CD4-positive, CD25-positive, alpha-beta regulatory T cell (primary cell): ENCODE measurements around the gene SGCD. TPM values are rescaled to one million over a fixed set of nuclear protein-coding genes. Genes with fewer than 3 reads are reported as not detected.
A peak's percentile ranks its signal among the peaks of the same experiment; 100 is the strongest.

Experiments used
- ATAC-seq, 2 donors: fragments of 150-1000 bp; cut with Tn5 transposase; one replicate each; pipeline ENCODE4 v1.10.0; 2021; ENCODE audit warnings: low read depth in 2 of 2, moderate number of reproducible peaks in 2 of 2, moderate library complexity in 1 of 2
- DNase-seq, 3 donors: peaks; one replicate each; pipeline versions ENCODE4 v3.0.0 to v3.0.0-alpha.2; 2012 to 2022; ENCODE audit warnings: mixed read lengths in 1 of 3
- H3K27ac ChIP-seq: one replicate; pipeline ENCODE4 v1.7.0; 2013; ENCODE audit warnings: mild to moderate bottlenecking, low read length; ENCODE audit not compliant: insufficient read depth, poor library complexity, severe bottlenecking
- H3K27me3 ChIP-seq: one replicate; pipeline ENCODE4 v1.7.0; 2013; ENCODE audit warnings: low read length; ENCODE audit not compliant: control insufficient read depth, insufficient read depth
- H3K36me3 ChIP-seq: one replicate; pipeline ENCODE4 v1.7.0; 2013; ENCODE audit warnings: mild to moderate bottlenecking, low read length, moderate library complexity; ENCODE audit not compliant: control insufficient read depth, insufficient read depth
- H3K4me1 ChIP-seq: 2 replicates; pipeline ENCODE4 v1.7.0; 2013; ENCODE audit warnings: mild to moderate bottlenecking, low read length; ENCODE audit not compliant: insufficient read depth, control insufficient read depth, poor library complexity, severe bottlenecking
- H3K4me3 ChIP-seq: one replicate; pipeline ENCODE4 v1.7.0; 2013; ENCODE audit warnings: low read depth, mild to moderate bottlenecking, low read length, moderate library complexity
- H3K9me3 ChIP-seq, 2 experiments: 1 replicate in 1 of 2; 2 replicates in 1 of 2; pipeline ENCODE4 v1.7.0; 2013; ENCODE audit warnings: low read length in 2 of 2, mild to moderate bottlenecking in 1 of 2, moderate library complexity in 1 of 2; ENCODE audit not compliant: control insufficient read depth in 2 of 2
- H3K27ac Mint-ChIP-seq, 3 donors: one replicate each; pipeline ENCODE4 v1.8.0; 2020 to 2022; ENCODE audit warnings: mild to moderate bottlenecking in 3 of 3, mixed read lengths in 3 of 3, moderate library complexity in 2 of 3
- H3K27me3 Mint-ChIP-seq: one replicate; pipeline ENCODE4 v1.8.0; 2022; ENCODE audit warnings: mild to moderate bottlenecking, mixed read lengths
- H3K36me3 Mint-ChIP-seq: one replicate; pipeline ENCODE4 v1.8.0; 2020; ENCODE audit warnings: mixed read lengths
- H3K4me1 Mint-ChIP-seq, 4 donors: one replicate each; pipeline ENCODE4 v1.8.0; 2020 to 2022; ENCODE audit warnings: mixed read lengths in 4 of 4, mild to moderate bottlenecking in 1 of 4
- H3K4me3 Mint-ChIP-seq, 4 donors: one replicate each; pipeline ENCODE4 v1.8.0; 2020 to 2022; ENCODE audit warnings: mild to moderate bottlenecking in 4 of 4, mixed read lengths in 4 of 4, moderate library complexity in 3 of 4
- H3K9me3 Mint-ChIP-seq, 7 donors: one replicate each; pipeline ENCODE4 v1.8.0; 2020 to 2022; ENCODE audit warnings: mixed read lengths in 7 of 7, mild to moderate bottlenecking in 3 of 7, moderate library complexity in 2 of 7
- polyA plus RNA-seq, 4 donors: library from polyadenylated mRNA; unstranded; fragments of 300-500 nt; fragmentation: Illumina TruSeq; gene quantifications; one replicate each; pipeline ENCODE4 v1.2.3, GENCODE V29; 2021
- total RNA-seq: library from RNA; stranded (reverse); gene quantifications from one replicate; pipeline ENCODE4 v1.2.3, GENCODE V29; 2022

The SGCD gene
- total and polyA plus RNA-seq, 5 donors from 2014 or later = not detected

DNA sequence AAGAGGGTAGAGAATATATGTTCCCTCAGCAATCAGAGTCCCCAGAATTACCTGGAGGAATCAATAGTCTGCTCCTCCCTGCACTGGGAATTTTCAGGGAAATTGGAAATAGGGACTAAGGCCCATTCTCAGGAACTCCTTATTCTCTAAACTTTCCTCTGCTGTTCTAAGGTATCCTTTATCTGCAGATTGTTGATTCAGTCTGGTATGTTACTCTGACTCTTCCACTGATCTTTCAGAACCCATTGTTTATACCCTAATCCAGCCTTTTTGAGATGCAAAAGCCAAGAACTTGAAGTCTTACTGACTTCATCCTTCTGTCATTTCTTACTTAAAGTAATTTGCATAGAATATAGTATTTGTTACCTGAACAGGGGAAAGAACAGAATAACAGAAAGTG is 379.7 kb downstream of the SGCD start:
- Mint-ChIP-seq H3K27me3 (peaks cover 29% of the 10 kb centered on the region), H3K36me3 (no peaks in the 10 kb centered on the region), H3K27ac (no peak overlapping the region), H3K9me3 (peaks cover 0 to 1% (median 0%) of the 10 kb centered on the region in 7 donors), H3K4me3 (no peak overlapping the region), H3K4me1 (no peaks in the 10 kb centered on the region)
- no peak for DNase-seq
- Histone ChIP-seq H3K4me1 (no peaks in the 10 kb centered on the region), H3K36me3 (no peaks in the 10 kb centered on the region), H3K27ac (no peak overlapping the region), H3K9me3 (no peaks in the 10 kb centered on the region), H3K27me3 (peaks cover 6% of the 10 kb centered on the region), H3K4me3 (no peak overlapping the region)
- no peak for ATAC-seq

DNA sequence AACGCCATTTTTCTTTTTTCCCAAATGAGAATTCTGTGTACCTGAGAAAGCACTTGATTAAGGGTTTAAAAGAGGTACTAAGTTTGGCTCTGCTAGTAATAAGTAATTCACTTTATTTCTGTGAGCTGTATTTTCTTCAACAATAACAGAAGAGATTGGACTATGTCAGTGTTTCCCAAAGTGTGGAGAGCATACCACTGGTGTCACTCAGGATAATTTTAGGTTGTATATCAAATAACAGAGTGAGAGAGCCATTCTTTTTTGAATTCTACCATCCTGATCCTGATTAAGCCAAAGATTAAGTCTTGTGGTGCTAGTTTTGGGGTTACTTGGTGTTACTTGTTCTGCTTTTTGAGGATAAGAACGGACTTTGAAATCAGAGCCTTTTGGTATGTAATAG is 380.8 kb downstream of the SGCD start:
- H3K27me3 ChIP-seq = peaks cover 6% of the 10 kb centered on the region
- no peak for DNase-seq
- peaks cover 0 to 3% (median 0%) of the 10 kb centered on the region in 7 donors for H3K9me3 Mint-ChIP-seq
- no peaks in the 10 kb centered on the region for H3K4me1 ChIP-seq
- H3K27ac Mint-ChIP-seq = no peak overlapping the region
- no peaks in the 10 kb centered on the region for H3K4me1 Mint-ChIP-seq
- H3K36me3 ChIP-seq = no peaks in the 10 kb centered on the region
- H3K9me3 ChIP-seq = no peaks in the 10 kb centered on the region
- ATAC-seq = no peak
- no peak overlapping the region for H3K4me3 ChIP-seq
- H3K27ac ChIP-seq = no peak overlapping the region
- no peaks in the 10 kb centered on the region for H3K36me3 Mint-ChIP-seq
- H3K4me3 Mint-ChIP-seq = no peak overlapping the region
- peaks cover 34% of the 10 kb centered on the region for H3K27me3 Mint-ChIP-seq

- no peak overlapping the region for H3K27ac ChIP-seq
- Mint-ChIP-seq H3K4me3 (no peak overlapping the region), H3K36me3 (no peaks in the 10 kb centered on the region), H3K9me3 (peaks cover 0 to 3% (median 0%) of the 10 kb centered on the region in 7 donors), H3K4me1 (no peaks in the 10 kb centered on the region), H3K27me3 (peaks cover 20% of the 10 kb centered on the region), H3K27ac (no peak overlapping the region)
- no peaks in the 10 kb centered on the region for H3K27me3 ChIP-seq
- H3K9me3 ChIP-seq = no peaks in the 10 kb centered on the region
- DNase-seq (no peak), ATAC-seq (no peak)
- H3K4me3 ChIP-seq = no peak overlapping the region
- no peaks in the 10 kb centered on the region for H3K4me1 ChIP-seq
- no peaks in the 10 kb centered on the region for H3K36me3 ChIP-seq
Observed at GRCh38 chr5:156715287-156715686, 388.3 kb downstream of the SGCD start.

DNA sequence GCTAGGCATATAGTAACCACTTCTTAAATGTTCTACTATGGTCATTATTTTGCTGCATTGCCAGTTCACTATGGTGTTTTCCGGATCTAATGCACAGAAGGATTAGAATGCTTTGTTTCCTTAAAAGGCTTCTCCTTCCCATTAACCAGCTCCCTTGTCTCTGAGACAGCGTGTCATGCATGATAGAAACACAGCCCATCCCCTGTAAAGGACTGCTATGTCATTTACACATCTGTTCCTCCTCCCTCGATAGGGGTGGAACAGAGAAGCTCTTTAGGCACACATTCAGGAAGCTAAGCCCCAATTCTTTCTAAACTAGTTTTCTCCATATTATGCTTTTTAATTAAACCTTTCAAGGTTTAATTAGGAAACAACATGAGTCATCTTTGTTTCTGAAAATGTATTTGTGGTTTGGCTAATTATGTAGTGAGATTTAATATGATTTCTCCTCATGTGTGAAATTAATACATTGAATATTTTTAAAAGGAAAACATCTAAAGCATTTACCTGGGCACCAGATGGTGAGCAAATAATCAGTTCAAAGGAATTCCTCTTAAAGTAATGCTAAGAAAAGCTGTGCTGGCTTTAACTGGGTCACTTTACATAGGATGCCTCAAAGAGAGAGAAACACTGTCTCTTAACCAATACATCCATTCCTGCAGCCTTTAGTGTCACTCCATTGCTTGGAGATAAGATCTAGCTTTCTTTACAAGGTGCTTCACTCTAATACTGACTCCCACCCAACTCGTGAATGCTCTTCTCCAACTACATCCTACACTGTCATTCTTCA is 389.8 kb downstream of the SGCD start:
- Histone ChIP-seq H3K36me3 (no peaks in the 10 kb centered on the region), H3K4me3 (no peak overlapping the region), H3K27ac (no peak overlapping the region), H3K9me3 (no peaks in the 10 kb centered on the region), H3K27me3 (no peaks in the 10 kb centered on the region), H3K4me1 (no peaks in the 10 kb centered on the region)
- peaks cover 15% of the 10 kb centered on the region for H3K27me3 Mint-ChIP-seq
- H3K9me3 Mint-ChIP-seq = peaks cover 0 to 3% (median 0%) of the 10 kb centered on the region in 7 donors
- no peak for ATAC-seq
- H3K4me1 Mint-ChIP-seq = no peaks in the 10 kb centered on the region
- no peak overlapping the region for H3K4me3 Mint-ChIP-seq
- H3K36me3 Mint-ChIP-seq = no peaks in the 10 kb centered on the region
- no peak for DNase-seq
- H3K27ac Mint-ChIP-seq = peak overlapping the region in 1 of 3 donors; percentile 5

- Mint-ChIP-seq H3K9me3 (peaks cover 0 to 1% (median 0%) of the 10 kb centered on the region in 7 donors), H3K4me1 (no peaks in the 10 kb centered on the region), H3K4me3 (no peak overlapping the region), H3K27ac (no peak overlapping the region), H3K27me3 (peaks cover 17% of the 10 kb centered on the region), H3K36me3 (no peaks in the 10 kb centered on the region)
- Histone ChIP-seq H3K27ac (no peak overlapping the region), H3K36me3 (no peaks in the 10 kb centered on the region), H3K4me3 (no peak overlapping the region), H3K27me3 (no peaks in the 10 kb centered on the region), H3K4me1 (no peaks in the 10 kb centered on the region), H3K9me3 (no peaks in the 10 kb centered on the region)
- ATAC-seq (no peak), DNase-seq (peak in 1 of 3 donors; percentile 34)
Observed at GRCh38 chr5:156718985-156719384, 392.0 kb downstream of the SGCD start.

- Histone ChIP-seq H3K27me3 (no peaks in the 10 kb centered on the region), H3K4me3 (no peak overlapping the region), H3K9me3 (no peaks in the 10 kb centered on the region), H3K36me3 (no peaks in the 10 kb centered on the region), H3K27ac (no peak overlapping the region), H3K4me1 (no peaks in the 10 kb centered on the region)
- DNase-seq (no peak), ATAC-seq (no peak)
- Mint-ChIP-seq H3K27ac (no peak overlapping the region), H3K4me1 (no peaks in the 10 kb centered on the region), H3K27me3 (peaks cover 19% of the 10 kb centered on the region), H3K36me3 (no peaks in the 10 kb centered on the region), H3K4me3 (no peak overlapping the region), H3K9me3 (peaks cover 0 to 1% (median 0%) of the 10 kb centered on the region in 7 donors)
Observed at GRCh38 chr5:156722358-156722757, 395.4 kb downstream of the SGCD start.

GRCh38 chr5:156735477-156735876 is 408.5 kb downstream of the SGCD start:
- no peaks in the 10 kb centered on the region for H3K36me3 Mint-ChIP-seq
- H3K9me3 Mint-ChIP-seq = no peaks in the 10 kb centered on the region
- no peak overlapping the region for H3K27ac ChIP-seq
- DNase-seq = no peak
- H3K4me1 Mint-ChIP-seq = no peaks in the 10 kb centered on the region
- no peak for ATAC-seq
- peaks cover 6% of the 10 kb centered on the region for H3K27me3 ChIP-seq
- peaks cover 8% of the 10 kb centered on the region for H3K27me3 Mint-ChIP-seq
- H3K27ac Mint-ChIP-seq = no peak overlapping the region
- no peak overlapping the region for H3K4me3 ChIP-seq
- H3K4me3 Mint-ChIP-seq = no peak overlapping the region
- H3K9me3 ChIP-seq = no peaks in the 10 kb centered on the region
- no peaks in the 10 kb centered on the region for H3K4me1 ChIP-seq
- H3K36me3 ChIP-seq = no peaks in the 10 kb centered on the region

DNA sequence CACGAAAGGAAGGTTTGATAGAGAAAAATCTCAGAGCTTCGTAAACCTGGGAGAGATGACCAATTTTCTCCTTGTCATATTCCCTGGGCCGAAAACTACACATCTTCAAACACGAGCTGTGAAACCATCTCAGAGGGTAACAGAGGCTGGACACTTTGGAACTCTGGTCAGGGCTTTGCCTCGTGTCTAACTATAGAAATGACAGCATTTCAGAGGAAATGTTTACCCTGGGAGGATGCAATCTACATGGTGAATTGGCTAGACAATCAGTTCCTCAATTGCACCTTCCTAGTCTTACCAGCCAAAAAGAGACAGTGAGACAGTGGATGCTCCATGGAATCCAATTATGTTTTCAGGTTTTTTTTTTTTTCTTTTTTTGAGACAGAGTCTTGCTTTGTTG is 414.6 kb downstream of the SGCD start:
- Mint-ChIP-seq H3K27me3 (peaks cover 18% of the 10 kb centered on the region), H3K27ac (no peak overlapping the region), H3K36me3 (no peaks in the 10 kb centered on the region), H3K4me3 (no peak overlapping the region), H3K9me3 (peaks cover 0 to 4% (median 2%) of the 10 kb centered on the region in 7 donors), H3K4me1 (no peaks in the 10 kb centered on the region)
- Histone ChIP-seq H3K4me1 (no peaks in the 10 kb centered on the region), H3K27ac (no peak overlapping the region), H3K4me3 (no peak overlapping the region), H3K36me3 (no peaks in the 10 kb centered on the region), H3K9me3 (no peaks in the 10 kb centered on the region), H3K27me3 (peaks cover 3% of the 10 kb centered on the region)
- DNase-seq (no peak), ATAC-seq (no peak)
